Measurements from ENCODE around the gene OBSL1. TPM values are rescaled to one million over a fixed set of nuclear protein-coding genes. Genes with fewer than 3 reads are reported as not detected.

The OBSL1 gene
- total and polyA plus RNA-seq, 2 donors (not counting 3 experiments of a cell fraction or from before 2014, with no cell fraction given): 16.7 to 20.7 TPM

- intact Hi-C loops (cut with micrococcal nuclease) (no loop called here), dilution Hi-C loops (cut with MboI; ENCODE audit: extremely low pct_ligation_motif_present, low sequenced_read_pairs) (no loop called here)
- no peak overlapping the region for H2AFZ ChIP-seq (ENCODE audit: low read depth, low read length)
- H3K27me3 ChIP-seq (ENCODE audit: control insufficient read depth in 2 of 2, insufficient read depth in 2 of 2, low read length in 2 of 2): peaks cover 4 to 5% of the 10 kb centered on the region in 2 experiments
- TF ChIP-seq CTCF (IDR thresholded peaks at IDR 0.05; ENCODE audit: extremely low read depth in 1 of 2, insufficient read depth in 1 of 2, low read depth in 1 of 2, low read length in 2 of 2): no peak
- no peak for TF ChIP-seq POLR2AphosphoS5 (IDR thresholded peaks at IDR 0.05; ENCODE audit: insufficient read depth, low read depth, low read length)
- no peak for TF ChIP-seq EZH2 (IDR thresholded peaks at IDR 0.05; ENCODE audit: borderline replicate concordance, low read depth, low read length, severe bottlenecking)
- TF ChIP-seq GATA2 (IDR thresholded peaks at IDR 0.05; ENCODE audit: insufficient read depth, insufficient read length, low read depth, low read length): no peak
- TF ChIP-seq MAX (IDR thresholded peaks at IDR 0.05; ENCODE audit: insufficient read depth, insufficient read length): no peak
- no peak for TF ChIP-seq MYC (IDR thresholded peaks at IDR 0.05; ENCODE audit: low read depth, low read length)
- no peak for TF ChIP-seq FOS (IDR thresholded peaks at IDR 0.05; ENCODE audit: borderline replicate concordance, insufficient read depth, low read length)
- TF ChIP-seq POLR2A (IDR thresholded peaks at IDR 0.05; ENCODE audit: low read depth, low read length): no peak
- TF ChIP-seq JUN (IDR thresholded peaks at IDR 0.05; ENCODE audit: borderline replicate concordance, insufficient read depth, insufficient read length, low read depth): no peak
- peaks cover 0 to 28% of the 10 kb centered on the region in 2 experiments for H3K36me3 ChIP-seq (ENCODE audit: control insufficient read depth in 2 of 2, extremely low read depth in 1 of 2, insufficient read depth in 2 of 2, low read length in 2 of 2)
- H4K20me1 ChIP-seq (replicated peaks; ENCODE audit: control insufficient read depth, extremely low read depth, insufficient read depth, low read length): no peaks in the 10 kb centered on the region
- H3K9me3 ChIP-seq (replicated peaks; ENCODE audit: control insufficient read depth, insufficient read depth, low read length): no peaks in the 10 kb centered on the region
- H3K9me1 ChIP-seq (replicated peaks; ENCODE audit: control insufficient read depth, extremely low read depth, insufficient read depth, low read length): no peaks in the 10 kb centered on the region
- no peak overlapping the region for H3K4me2 ChIP-seq (ENCODE audit: insufficient read depth, low read length)
- no peak for FAIRE-seq
- no peak overlapping the region for H3K27ac ChIP-seq (ENCODE audit: insufficient read depth, low read depth, low read length)
- no peak overlapping the region for H3K9ac ChIP-seq (replicated peaks; ENCODE audit: extremely low read depth, insufficient read depth, low read length)
- ChIA-PET POLR2A (no interaction called here), CTCF (interaction anchor here (5.0 kb wide), 1 partner anchor 23 kb away, joined by 99 read pairs; no protein-coding TSS in a partner anchor)
- no peaks in the 10 kb centered on the region for H3K4me1 ChIP-seq (ENCODE audit: control insufficient read depth, extremely low read depth, insufficient read depth, low read length)
- no TSS peak for BruUV-seq (replicated peaks)
- H3K4me3 ChIP-seq (replicated peaks in 1 of 3; ENCODE audit: insufficient read depth in 1 of 3, low read depth in 1 of 3, low read length in 3 of 3): no peak overlapping the region
- no peak for DNase-seq (ENCODE audit: low read depth, low spot score)
- no peaks in the 10 kb centered on the region for H3K79me2 ChIP-seq (ENCODE audit: control insufficient read depth, insufficient read depth, low read length)
Observed at GRCh38 chr2:219505585-219505984, 65.8 kb downstream of the OBSL1 start.

All from endothelial cell of umbilical vein (primary cell).